WTC11 (cell line): ENCODE results near the gene RGS1. TPM values are rescaled to one million over a fixed set of nuclear protein-coding genes. Genes with fewer than 3 reads are reported as not detected.

Experiments
- ATAC-seq: fragments of 200-7000 bp; cut with Tn5 transposase; 2 replicates; pipeline ENCODE4 v1.10.0; 2021; ENCODE audit warnings: mild to moderate bottlenecking, moderate library complexity
- CTCF ChIA-PET: fragments of 300-600 bp; sonication (Branson Sonifier 250); formaldehyde crosslinking; loops from one replicate; lab custom pipeline; 2021; ENCODE audit warnings: antibody characterized with exemption; lab: Charles Lee
- POLR2A ChIA-PET: fragments of 350-600 bp; sonication (Branson Sonifier 250); formaldehyde crosslinking; loops from one replicate; lab custom pipeline; 2021; ENCODE audit warnings: antibody characterized with exemption; lab: Charles Lee
- DNase-seq: peaks from one replicate; pipeline ENCODE4 v3.0.0; 2021; ENCODE audit warnings: low spot score
- H3K27ac Mint-ChIP-seq: 2 replicates; pipeline ENCODE4 v1.8.0; 2021; ENCODE audit warnings: mixed read lengths
- H3K27me3 Mint-ChIP-seq: 2 replicates; pipeline ENCODE4 v1.8.0; 2021; ENCODE audit warnings: low read depth, mild to moderate bottlenecking, moderate library complexity, mixed read lengths
- H3K36me3 Mint-ChIP-seq: 2 replicates; pipeline ENCODE4 v1.8.0; 2021; ENCODE audit warnings: mixed read lengths
- H3K4me1 Mint-ChIP-seq: 2 replicates; pipeline ENCODE4 v1.8.0; 2022; ENCODE audit warnings: mixed read lengths
- H3K4me3 Mint-ChIP-seq: 2 replicates; pipeline ENCODE4 v1.8.0; 2021; ENCODE audit warnings: mild to moderate bottlenecking, moderate library complexity, mixed read lengths
- H3K9me3 Mint-ChIP-seq: 2 replicates; pipeline ENCODE4 v1.8.0; 2021; ENCODE audit warnings: mixed read lengths
- ARID4B ChIP-seq: sonication (generic); formaldehyde crosslinking; IDR thresholded peaks from 2 replicates; pipeline ENCODE4 v1.8.0; 2023; ENCODE audit warnings: missing genetic modification reagents, mild to moderate bottlenecking, borderline replicate concordance
- CDX4 ChIP-seq: fragments of 250-450 bp; sonication (Bioruptor Pico); IDR thresholded peaks from 2 replicates; pipeline ENCODE4 v1.9.0; 2021; ENCODE audit warnings: moderate library complexity, mild to moderate bottlenecking, inconsistent platforms, borderline replicate concordance
- ELF4 ChIP-seq: sonication (generic); formaldehyde crosslinking; IDR thresholded peaks from 2 replicates; pipeline ENCODE4 v1.8.1; 2022; ENCODE audit warnings: low read depth, mild to moderate bottlenecking, moderate library complexity, missing genetic modification reagents
- ESRRA ChIP-seq: sonication (generic); formaldehyde crosslinking; IDR thresholded peaks from 2 replicates; pipeline ENCODE4 v1.8.1; 2022; ENCODE audit warnings: mild to moderate bottlenecking, missing genetic modification reagents, borderline replicate concordance
- MYBL2 ChIP-seq: sonication (generic); formaldehyde crosslinking; IDR thresholded peaks from 2 replicates; pipeline ENCODE4 v1.8.1; 2023; ENCODE audit warnings: mild to moderate bottlenecking, moderate library complexity, missing genetic modification reagents
- NR1H2 ChIP-seq: sonication (generic); formaldehyde crosslinking; IDR thresholded peaks from 2 replicates; pipeline ENCODE4 v1.9.0; 2021; ENCODE audit warnings: mild to moderate bottlenecking, moderate library complexity, missing genetic modification reagents
- RORB ChIP-seq: fragments of 250-450 bp; sonication (Bioruptor Pico); IDR thresholded peaks from 2 replicates; pipeline ENCODE4 v1.9.0; 2021; ENCODE audit warnings: mild to moderate bottlenecking
- SMAD4 ChIP-seq: sonication (generic); formaldehyde crosslinking; IDR thresholded peaks from 2 replicates; pipeline ENCODE4 v1.8.0; 2022; ENCODE audit warnings: mild to moderate bottlenecking, missing genetic modification reagents
- ZNF219 ChIP-seq: sonication (generic); formaldehyde crosslinking; IDR thresholded peaks from 2 replicates; pipeline ENCODE4 v1.8.0; 2023; ENCODE audit warnings: missing genetic modification reagents, mild to moderate bottlenecking, borderline replicate concordance
- ZNF396 ChIP-seq: fragments of 250-450 bp; sonication (Bioruptor Pico); IDR thresholded peaks from 2 replicates; pipeline ENCODE4 v1.8.0; 2021; ENCODE audit warnings: mild to moderate bottlenecking, moderate library complexity, borderline replicate concordance
- ZNF532 ChIP-seq: fragments of 250-450 bp; sonication (Bioruptor Pico); IDR thresholded peaks from 2 replicates; pipeline ENCODE4 v1.9.0; 2021; ENCODE audit warnings: mild to moderate bottlenecking, borderline replicate concordance
- total RNA-seq: library from RNA; stranded (reverse); gene quantifications from 3 replicates; pipeline ENCODE4 v1.2.3, GENCODE V29; 2021
- TF ChIP-seq, protein P1 (sequence below): sonication (generic); formaldehyde crosslinking; IDR thresholded peaks from 2 replicates; pipeline ENCODE4 v1.8.1; 2023; ENCODE audit warnings: mild to moderate bottlenecking, missing genetic modification reagents
- TF ChIP-seq, protein P2 (sequence below): sonication (generic); formaldehyde crosslinking; IDR thresholded peaks from 2 replicates; pipeline ENCODE4 v1.8.1; 2022; ENCODE audit warnings: low read depth, missing genetic modification reagents, borderline replicate concordance
- TF ChIP-seq, protein P3 (sequence below): sonication (generic); formaldehyde crosslinking; IDR thresholded peaks from 2 replicates; pipeline ENCODE4 v1.8.0; 2022; ENCODE audit warnings: mild to moderate bottlenecking, missing genetic modification reagents

Gene RGS1
- total RNA-seq, 1 experiment from 2014 or later, result 0.22 TPM

GRCh38 chr1:192545896-192546521 is 29.6 kb upstream of the RGS1 start (continued):
- TF ChIP-seq ZNF219, result no peak
- no peak for TF ChIP-seq NR1H2
- TF ChIP-seq SMAD4 (CRISPR knock-in tag), result no peak
- TF ChIP-seq MYBL2 (CRISPR knock-in tag), result no peak
- TF ChIP-seq, all 79 proteins: peak for 0

DNA sequence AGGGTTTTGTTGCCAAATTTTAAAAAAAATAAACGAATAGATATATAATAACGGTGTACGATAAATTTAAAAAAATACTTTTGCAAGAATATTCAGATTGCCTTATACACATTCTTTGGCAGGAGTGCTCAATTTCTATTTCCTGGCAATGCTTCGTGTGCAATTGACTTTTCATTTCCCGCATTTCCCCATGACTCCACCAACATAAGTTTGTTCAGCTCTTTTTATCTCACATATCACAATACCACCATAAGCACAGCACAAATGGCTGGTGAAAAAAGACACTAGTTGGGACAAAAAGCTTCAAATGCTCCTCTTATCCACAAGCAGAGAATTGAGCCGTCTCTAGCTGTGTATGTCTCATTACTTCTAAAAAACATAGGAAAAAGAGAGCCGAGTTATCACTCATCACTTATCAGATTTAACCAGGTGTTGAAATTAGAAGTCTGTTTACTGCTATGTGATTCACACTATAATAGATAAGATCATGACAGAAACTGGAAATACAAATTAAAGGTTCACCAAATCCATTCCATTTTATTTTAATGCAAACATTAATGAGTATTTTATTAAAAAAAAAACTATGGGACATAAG is 28.9 kb upstream of the RGS1 start:
- DNase-seq (no peak), ATAC-seq (no peak)
- no peak for TF ChIP-seq RORB
- H3K9me3 Mint-ChIP-seq, result no peaks in the 10 kb centered on the region
- ChIA-PET POLR2A (no interaction called here), CTCF (no interaction called here)
- H3K36me3 Mint-ChIP-seq, result no peaks in the 10 kb centered on the region
- no peaks in the 10 kb centered on the region for H3K27me3 Mint-ChIP-seq
- peaks cover 31% of the 10 kb centered on the region for H3K4me1 Mint-ChIP-seq
- no peak overlapping the region; the same call in 1 of the 2 replicates for H3K27ac Mint-ChIP-seq
- no peak overlapping the region for H3K4me3 Mint-ChIP-seq

GRCh38 chr1:192547501-192547900 is 28.1 kb upstream of the RGS1 start:
- Mint-ChIP-seq H3K27ac (no peak overlapping the region), H3K9me3 (no peaks in the 10 kb centered on the region), H3K36me3 (no peaks in the 10 kb centered on the region), H3K4me3 (no peak overlapping the region), H3K27me3 (no peaks in the 10 kb centered on the region), H3K4me1 (peaks cover 31% of the 10 kb centered on the region)
- no peak for DNase-seq
- ATAC-seq, result no peak
- ChIA-PET POLR2A (no interaction called here), CTCF (no interaction called here)
- TF ChIP-seq ARID4B (CRISPR knock-in tag), result no peak
- TF ChIP-seq ZNF532 (CRISPR knock-in tag), result no peak
- TF ChIP-seq ZNF396 (CRISPR knock-in tag), result no peak
- TF ChIP-seq, protein P1, sequence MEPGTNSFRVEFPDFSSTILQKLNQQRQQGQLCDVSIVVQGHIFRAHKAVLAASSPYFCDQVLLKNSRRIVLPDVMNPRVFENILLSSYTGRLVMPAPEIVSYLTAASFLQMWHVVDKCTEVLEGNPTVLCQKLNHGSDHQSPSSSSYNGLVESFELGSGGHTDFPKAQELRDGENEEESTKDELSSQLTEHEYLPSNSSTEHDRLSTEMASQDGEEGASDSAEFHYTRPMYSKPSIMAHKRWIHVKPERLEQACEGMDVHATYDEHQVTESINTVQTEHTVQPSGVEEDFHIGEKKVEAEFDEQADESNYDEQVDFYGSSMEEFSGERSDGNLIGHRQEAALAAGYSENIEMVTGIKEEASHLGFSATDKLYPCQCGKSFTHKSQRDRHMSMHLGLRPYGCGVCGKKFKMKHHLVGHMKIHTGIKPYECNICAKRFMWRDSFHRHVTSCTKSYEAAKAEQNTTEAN (CRISPR knock-in tag), result no peak
- TF ChIP-seq CDX4 (CRISPR knock-in tag), result no peak
- no peak for TF ChIP-seq ESRRA (CRISPR knock-in tag)
- TF ChIP-seq, protein P2, sequence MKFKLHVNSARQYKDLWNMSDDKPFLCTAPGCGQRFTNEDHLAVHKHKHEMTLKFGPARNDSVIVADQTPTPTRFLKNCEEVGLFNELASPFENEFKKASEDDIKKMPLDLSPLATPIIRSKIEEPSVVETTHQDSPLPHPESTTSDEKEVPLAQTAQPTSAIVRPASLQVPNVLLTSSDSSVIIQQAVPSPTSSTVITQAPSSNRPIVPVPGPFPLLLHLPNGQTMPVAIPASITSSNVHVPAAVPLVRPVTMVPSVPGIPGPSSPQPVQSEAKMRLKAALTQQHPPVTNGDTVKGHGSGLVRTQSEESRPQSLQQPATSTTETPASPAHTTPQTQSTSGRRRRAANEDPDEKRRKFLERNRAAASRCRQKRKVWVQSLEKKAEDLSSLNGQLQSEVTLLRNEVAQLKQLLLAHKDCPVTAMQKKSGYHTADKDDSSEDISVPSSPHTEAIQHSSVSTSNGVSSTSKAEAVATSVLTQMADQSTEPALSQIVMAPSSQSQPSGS (CRISPR knock-in tag), result no peak
- TF ChIP-seq ELF4, result no peak
- TF ChIP-seq, protein P3, sequence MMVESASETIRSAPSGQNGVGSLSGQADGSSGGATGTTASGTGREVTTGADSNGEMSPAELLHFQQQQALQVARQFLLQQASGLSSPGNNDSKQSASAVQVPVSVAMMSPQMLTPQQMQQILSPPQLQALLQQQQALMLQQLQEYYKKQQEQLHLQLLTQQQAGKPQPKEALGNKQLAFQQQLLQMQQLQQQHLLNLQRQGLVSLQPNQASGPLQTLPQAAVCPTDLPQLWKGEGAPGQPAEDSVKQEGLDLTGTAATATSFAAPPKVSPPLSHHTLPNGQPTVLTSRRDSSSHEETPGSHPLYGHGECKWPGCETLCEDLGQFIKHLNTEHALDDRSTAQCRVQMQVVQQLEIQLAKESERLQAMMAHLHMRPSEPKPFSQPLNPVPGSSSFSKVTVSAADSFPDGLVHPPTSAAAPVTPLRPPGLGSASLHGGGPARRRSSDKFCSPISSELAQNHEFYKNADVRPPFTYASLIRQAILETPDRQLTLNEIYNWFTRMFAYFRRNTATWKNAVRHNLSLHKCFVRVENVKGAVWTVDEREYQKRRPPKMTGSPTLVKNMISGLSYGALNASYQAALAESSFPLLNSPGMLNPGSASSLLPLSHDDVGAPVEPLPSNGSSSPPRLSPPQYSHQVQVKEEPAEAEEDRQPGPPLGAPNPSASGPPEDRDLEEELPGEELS (CRISPR knock-in tag), result no peak
